GM18526 (cell line): ENCODE measurements around the gene MAPK1IP1L.

ENCODE experiments used
- POLR2A ChIP-seq: IDR thresholded peaks from 3 replicates; pipeline ENCODE4 v1.6.1; 2011; ENCODE audit not compliant: insufficient read length; ENCODE audit errors: extremely low read depth

Gene MAPK1IP1L

DNA sequence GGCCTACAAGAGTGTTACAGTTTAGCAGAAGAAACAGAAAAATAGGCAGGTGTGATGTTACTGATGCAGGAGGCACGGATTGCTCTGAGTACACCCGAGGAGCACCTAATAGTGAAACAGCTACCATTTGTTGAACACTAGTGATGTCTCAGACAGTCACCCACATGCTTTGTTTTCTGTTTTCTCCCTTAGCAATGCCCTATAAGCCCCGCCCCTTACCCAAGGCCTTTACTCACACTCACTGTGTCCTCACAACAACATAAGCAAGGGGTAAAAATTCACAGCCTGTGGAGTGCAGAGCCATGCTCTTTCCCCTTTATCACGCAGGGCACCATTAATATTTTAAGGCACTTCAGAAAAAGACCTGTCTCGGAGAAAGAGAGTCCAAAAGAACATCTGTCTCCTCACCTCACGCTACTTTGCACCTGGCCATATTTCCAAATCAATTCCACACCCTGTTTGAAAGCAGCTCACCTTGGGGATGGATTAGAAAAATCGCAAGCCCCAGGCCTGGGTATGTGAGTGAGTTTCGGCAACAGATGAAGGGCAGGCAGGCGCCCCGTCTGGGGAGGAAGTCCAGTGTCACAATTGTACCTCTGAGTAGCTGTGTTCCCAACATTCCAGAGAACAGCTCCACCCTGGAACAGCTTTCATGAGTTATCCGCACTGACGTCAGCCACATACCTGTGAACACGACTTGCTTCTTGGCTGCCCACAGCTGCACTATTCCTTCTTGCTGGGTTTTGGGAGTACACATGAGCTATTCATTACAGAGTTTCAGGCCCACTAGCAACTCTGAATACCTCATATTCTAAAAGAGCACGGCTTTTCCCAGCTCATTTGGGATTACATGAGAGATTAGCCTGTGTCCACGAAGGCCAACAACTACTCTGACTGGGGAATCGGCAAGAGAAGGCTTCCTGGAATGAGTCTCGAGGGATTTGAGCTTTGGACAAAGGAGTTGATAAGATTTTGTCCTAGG lies 26.0 kb downstream of the MAPK1IP1L start:
- no peak for TF ChIP-seq POLR2A

DNA sequence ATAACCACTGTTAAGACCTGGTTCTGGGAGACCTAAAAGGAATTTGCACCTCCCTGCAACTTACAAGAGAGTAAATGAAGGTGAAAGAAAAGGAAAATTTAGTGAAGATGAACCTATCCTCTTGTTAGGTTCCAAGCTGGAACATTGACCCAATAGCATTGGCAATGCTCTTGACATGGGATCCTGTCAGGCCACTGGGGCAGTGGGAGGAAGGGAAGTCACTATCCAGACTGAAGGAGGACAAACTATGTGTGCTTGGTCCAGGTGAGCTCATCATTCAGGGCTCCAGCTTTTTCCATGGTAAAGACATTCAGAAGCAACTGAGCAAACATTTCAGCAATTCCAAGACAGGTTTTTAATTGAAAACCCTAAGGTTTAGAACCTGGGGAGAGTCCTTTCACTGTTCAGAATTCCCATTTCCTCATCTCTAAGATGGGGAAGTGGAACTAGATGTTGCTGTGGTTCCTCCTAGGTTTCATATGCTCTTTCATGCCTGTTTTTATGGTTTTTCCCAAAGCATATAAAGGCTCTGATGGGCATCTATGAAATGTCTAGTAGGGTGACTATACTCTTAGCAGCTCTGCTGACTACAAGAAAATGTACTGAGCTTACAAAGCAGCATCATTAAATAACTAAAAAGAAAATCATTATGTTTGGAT lies 33.1 kb downstream of the MAPK1IP1L start:
- TF ChIP-seq POLR2A, result no peak

DNA sequence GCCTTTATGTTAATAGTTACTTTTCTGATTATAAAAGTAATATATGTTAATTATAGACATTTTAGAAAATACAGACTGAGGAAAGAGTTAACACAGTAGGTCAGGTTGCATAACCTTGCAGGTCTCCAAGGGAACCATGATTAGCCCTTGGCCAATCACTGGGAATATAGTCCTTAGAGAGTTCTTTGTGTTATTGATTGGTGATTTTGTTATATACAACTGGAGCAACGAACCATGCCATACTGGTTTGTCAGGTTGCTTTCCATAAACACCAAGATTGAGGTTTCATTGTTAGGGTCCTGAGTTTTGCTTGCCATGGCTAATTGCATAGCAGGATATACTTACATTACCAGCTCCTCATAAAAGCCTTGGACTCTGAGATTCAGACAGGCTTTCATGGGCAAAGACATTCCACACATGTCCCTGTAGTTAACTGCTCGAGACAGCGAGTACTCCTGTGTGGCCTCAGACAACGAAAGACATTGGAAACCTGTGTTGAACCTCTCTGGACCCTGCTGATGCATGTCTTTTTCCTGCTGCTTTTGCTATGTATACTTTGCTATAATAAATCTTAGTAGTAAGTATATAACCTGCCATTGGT lies 33.7 kb downstream of the MAPK1IP1L start:
- TF ChIP-seq POLR2A, result no peak

DNA sequence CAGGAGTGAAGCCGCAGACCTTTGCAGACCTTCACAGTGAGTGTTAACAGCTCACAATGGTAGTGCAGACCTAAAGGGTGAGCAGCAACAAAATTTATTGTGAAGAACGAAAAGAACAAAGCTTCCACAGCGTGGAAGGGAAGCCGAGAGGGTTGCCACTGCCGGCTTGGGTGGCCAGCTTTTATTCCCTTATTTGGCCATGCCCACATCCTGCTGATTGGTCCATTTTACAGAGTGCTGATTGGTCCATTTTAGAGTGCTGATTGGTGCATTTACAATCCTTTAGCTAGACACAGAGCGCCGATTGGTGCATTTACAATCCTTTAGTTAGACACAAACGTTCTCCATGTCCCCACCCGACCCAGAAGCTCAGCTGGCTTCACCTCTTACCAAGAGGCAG lies 35.5 kb downstream of the MAPK1IP1L start:
- no peak for TF ChIP-seq POLR2A

DNA sequence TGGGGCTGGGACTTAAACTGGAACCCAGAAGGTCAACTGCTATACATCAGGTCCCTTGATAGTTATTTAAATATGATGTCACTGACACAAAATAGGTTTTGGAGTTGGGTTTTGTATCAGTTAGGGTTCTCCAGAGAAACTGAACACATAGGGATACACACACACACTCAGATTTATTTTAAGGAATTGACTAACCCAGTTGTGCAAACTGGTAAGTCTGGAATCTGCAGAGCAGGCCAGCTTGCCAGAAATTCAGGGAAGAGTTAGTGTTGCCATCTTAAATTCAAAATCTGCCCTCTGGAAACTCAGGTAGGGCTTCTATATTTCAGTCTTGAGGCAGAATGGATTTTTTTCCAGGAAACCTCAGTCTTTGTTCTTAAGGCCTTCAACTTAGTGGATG lies 36.9 kb downstream of the MAPK1IP1L start:
- no peak for TF ChIP-seq POLR2A

DNA sequence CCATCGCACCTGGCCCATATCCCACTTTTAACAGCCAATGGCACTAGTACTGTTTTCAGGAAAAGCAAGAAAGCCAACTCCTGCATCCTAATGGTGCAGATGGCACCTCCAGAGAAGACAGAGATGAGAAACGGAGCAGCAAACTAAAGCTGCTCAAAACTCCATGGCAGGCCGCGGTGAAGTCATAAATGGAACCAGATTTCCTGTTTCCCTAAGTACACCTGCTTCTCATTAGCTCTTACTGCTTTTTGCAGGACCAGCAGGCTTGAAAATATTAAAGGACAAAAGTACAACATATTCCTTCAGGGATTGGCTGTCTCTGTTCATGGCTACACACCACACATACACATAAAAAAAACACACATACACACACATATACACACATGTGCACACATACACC lies 40.9 kb downstream of the MAPK1IP1L start:
- TF ChIP-seq POLR2A, result no peak

DNA sequence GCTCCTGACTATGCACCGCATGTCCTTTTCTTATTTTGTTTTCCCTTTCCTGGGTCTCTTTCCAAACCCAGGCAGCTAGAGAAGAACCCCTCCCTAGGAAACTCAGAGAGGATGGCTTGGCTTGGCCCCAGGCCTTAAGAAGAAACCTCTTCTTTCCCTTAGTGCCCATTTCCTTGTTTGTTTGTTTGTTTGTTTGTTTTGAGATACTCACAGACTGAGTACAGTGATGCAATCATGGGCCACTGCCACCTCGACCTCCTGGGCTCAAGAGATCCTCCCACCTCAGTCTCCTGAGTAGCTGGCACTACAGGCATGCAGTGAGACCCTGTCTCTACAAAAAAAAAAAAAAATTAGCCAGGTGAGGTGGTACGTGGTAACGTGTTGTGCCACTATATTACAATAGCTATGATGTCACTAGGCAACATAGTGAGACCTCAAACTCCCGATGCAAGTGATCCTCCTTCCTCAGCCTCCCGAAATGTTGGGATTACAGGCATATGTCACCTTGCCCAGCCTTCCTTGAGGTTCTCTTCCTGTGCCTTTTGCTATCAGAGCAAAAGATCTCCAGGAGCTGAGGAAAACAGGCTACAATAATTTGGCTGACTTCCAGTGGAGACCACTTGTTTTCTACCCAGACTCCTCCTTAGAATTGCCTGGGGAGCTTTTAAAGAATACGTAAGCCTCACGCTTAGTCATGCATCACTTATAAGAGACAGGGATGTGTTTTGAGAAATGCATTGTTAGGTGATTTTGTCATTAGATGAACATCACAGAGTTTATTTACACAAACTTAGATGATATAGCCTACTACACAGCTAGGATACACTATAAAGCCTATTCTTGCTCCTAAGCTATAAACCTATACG lies 43.1 kb downstream of the MAPK1IP1L start:
- TF ChIP-seq POLR2A, result no peak

DNA sequence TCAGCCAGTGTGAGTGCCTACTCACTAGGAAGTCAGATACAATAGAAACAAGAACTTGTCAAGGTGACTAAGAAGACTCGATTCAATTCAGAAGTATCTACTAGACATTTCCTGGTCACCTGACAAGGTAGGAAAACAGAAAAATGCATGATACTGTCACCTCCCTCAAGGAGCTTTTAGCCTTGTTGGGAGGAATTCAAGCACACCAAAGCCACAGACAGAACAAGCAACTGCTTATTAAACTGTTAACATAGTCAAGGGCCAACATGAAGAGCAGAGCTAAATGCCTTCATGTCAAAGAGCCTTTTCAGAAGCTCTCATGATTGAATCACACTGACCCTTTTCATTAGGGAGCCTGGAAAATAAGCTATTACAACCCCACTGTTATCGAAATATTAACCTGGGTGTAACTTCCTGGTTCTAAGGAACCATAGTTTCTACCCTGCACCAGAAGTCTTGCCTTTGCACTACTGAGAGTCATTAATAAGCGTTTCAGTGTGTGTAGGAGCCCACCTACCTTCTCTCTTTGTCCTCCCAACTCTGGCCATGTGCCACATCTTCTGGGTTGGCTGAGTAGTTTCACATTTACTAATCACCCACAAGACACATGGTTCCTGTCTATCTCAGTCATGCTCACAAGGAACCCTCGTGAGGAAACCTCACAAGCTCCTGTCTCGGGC lies 46.6 kb downstream of the MAPK1IP1L start:
- no peak for TF ChIP-seq POLR2A

DNA sequence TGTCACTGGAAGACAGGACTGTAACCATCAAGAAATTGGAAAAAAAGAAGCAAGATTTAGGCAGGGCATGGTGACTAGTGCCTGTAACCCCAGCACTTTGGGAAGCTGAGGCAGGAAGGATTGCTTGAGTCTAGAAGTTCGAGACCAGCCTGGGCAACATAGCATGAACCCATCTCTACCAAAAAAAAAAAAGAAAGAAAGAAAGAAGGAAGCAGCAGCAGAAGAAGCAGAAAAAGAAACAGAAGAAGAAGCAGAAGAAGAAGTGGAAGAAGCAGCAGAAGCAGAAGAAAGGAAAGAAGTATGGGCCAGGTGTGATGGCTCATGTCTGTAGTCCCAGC lies 47.1 kb downstream of the MAPK1IP1L start:
- no peak for TF ChIP-seq POLR2A

DNA sequence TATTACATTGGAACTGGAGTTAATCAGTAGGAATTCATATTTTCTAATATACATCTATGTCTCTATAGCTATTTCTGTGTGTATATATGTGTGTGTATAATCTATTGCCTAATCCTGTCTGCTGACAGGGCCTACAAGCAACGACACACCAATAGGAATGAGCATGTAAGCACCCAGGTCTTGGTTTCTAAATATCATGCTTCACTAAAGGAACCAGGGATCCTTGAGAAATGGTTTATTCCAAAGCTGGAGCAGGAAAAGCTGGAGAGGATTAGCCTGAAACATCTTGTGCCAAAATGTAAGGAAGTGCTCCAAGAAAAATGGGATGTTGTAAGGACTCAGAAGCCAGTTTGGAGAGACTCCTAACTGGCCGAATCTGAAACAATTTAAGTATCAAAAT lies 48.3 kb downstream of the MAPK1IP1L start:
- no peak for TF ChIP-seq POLR2A

DNA sequence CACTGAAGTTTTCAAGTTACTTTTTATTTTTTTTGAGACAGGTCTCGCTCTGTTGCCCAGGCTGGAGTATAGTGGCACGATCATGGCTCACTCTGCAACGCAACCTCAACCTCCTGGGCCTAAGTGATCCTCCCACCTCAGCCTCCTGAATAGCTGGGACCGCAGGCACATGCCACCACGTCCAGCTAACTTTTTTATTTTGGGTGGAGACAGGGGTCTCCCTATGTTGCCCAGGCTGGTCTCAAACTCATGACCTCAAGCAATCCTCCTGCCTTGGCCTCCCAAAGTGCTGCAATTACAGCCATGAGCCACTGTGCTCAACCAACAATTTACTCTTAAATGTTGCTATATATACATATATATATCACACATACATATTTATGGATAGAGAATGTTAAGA lies 50.3 kb downstream of the MAPK1IP1L start:
- TF ChIP-seq POLR2A, result no peak

DNA sequence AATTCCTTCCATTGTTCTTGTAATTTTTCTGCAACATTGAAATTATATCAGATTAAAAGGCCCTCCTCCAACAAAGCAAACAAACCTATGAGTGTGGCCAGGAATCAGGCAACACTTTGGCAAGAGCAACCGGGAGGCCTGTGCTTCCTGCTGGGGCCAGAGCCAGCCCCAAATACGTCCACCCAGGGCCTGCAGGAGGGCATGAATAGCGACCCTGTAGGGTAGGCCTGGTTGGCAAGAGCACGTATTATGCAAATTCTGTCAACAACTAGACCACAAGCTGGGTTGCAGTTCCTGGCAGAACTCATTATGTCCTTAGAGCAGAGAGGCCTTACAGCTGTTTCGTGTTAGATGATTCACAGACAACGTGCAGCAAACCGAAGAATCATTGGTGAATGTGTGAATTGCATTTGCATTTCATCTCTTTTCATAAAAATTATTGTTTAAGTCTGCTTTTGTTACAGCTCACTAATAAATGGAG lies 50.7 kb downstream of the MAPK1IP1L start:
- peak; percentile 89 for TF ChIP-seq POLR2A

DNA sequence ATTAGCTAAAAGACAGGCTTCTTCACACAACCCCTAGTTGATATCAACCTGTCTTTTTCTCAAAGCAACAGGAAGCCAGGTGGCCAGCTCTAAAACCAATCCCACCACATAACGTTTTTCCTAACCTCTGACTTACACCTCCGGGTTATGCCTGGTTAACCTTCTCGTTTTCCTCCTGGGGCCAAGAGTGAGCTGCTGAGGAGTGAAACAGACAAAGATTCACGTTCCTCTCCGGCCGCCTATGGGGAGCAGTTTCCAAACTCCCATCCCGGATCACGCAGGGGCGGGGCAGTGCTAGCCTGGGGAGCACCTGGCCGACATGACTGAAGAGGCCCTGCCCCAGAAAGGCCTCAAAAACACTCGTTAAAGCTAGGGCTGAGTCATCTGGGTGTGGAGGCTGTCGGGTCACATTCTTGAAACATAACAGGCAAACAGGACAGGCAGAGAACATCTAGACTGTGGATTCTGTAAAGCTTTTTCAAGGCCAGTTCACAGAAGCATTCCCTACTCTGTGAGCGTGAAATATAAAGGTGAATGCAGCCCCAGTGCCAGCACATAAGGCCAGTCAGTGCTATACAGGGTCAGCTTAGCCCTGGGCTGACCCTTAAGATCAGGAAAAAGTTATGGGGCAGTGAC lies 51.7 kb downstream of the MAPK1IP1L start:
- TF ChIP-seq POLR2A, result no peak
